ENCODE measurements around the gene PCDHGC5.

The PCDHGC5 gene

DNA sequence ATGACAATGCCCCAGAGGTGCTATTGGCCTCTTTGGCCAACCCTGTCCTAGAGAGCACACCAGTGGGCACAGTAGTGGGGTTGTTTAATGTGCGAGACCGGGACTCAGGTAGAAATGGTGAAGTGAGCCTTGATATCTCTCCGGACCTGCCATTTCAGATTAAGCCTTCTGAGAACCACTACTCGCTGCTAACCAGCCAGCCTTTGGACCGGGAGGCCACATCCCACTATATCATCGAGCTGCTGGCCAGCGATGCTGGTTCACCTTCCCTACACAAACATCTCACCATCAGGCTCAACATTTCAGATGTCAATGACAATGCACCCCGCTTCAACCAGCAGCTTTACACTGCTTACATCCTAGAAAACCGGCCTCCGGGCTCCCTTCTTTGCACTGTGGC is 1.4 kb downstream of the PCDHGC5 start:
- in situ Hi-C loops (cut with MboI; ENCODE audit: low pct_unique_long_range_greater_than_20kb, low sequenced_read_pairs, unreplicated experiment) = no loop called here
- DNase-seq (ENCODE audit: low spot score) = no peak
- TF ChIP-seq, protein P1, sequence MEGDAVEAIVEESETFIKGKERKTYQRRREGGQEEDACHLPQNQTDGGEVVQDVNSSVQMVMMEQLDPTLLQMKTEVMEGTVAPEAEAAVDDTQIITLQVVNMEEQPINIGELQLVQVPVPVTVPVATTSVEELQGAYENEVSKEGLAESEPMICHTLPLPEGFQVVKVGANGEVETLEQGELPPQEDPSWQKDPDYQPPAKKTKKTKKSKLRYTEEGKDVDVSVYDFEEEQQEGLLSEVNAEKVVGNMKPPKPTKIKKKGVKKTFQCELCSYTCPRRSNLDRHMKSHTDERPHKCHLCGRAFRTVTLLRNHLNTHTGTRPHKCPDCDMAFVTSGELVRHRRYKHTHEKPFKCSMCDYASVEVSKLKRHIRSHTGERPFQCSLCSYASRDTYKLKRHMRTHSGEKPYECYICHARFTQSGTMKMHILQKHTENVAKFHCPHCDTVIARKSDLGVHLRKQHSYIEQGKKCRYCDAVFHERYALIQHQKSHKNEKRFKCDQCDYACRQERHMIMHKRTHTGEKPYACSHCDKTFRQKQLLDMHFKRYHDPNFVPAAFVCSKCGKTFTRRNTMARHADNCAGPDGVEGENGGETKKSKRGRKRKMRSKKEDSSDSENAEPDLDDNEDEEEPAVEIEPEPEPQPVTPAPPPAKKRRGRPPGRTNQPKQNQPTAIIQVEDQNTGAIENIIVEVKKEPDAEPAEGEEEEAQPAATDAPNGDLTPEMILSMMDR (IDR thresholded peaks at IDR 0.05; ENCODE audit: extremely low read depth, insufficient read depth, missing control alignments) = no peak

DNA sequence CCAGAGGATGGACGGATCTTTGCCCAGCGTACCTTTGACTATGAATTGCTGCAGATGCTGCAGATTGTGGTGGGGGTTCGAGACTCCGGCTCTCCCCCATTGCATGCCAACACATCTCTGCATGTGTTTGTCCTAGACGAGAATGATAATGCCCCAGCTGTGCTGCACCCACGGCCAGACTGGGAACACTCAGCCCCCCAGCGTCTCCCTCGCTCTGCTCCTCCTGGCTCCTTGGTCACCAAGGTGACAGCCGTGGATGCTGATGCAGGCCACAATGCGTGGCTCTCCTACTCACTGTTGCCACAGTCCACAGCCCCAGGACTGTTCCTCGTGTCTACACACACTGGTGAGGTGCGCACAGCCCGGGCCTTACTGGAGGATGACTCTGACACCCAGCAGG is 1.9 kb downstream of the PCDHGC5 start:
- DNase-seq (ENCODE audit: low spot score) = no peak
- TF ChIP-seq, protein P1 (IDR thresholded peaks at IDR 0.05; ENCODE audit: extremely low read depth, insufficient read depth, missing control alignments) = no peak
- in situ Hi-C loops (cut with MboI; ENCODE audit: low pct_unique_long_range_greater_than_20kb, low sequenced_read_pairs, unreplicated experiment) = no loop called here

DNA sequence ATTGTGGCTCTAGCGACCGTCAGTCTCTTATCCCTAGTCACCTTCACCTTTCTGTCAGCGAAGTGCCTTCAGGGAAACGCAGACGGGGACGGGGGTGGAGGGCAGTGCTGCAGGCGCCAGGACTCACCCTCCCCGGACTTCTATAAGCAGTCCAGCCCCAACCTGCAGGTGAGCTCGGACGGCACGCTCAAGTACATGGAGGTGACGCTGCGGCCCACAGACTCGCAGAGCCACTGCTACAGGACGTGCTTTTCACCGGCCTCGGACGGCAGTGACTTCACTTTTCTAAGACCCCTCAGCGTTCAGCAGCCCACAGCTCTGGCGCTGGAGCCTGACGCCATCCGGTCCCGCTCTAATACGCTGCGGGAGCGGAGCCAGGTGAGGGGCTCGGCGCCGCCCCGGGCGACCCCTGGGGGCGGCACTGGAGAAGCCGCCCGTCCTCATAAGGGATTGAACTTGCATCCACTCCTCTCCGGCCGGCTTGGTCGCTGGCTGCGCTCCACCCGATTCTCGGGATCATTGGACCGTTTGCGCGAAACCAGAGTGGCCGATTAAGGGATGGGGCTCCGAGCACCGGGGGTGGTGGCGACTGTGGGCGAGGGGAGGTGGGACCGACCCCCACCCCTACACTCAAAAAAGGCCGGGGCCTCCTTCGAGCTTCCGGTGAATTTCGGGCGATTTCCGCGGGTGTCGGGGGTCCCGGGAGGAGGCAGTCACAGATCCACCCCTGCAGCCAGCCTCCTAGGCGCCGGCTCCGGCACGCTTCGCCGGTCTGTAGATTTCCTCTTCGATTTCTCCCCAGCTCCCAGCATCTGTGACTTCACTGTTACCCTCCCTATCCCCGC is 2.7 kb downstream of the PCDHGC5 start:
- no peak for DNase-seq (ENCODE audit: low spot score)
- in situ Hi-C loops (cut with MboI; ENCODE audit: low pct_unique_long_range_greater_than_20kb, low sequenced_read_pairs, unreplicated experiment) = no loop called here
- TF ChIP-seq, protein P1 (IDR thresholded peaks at IDR 0.05; ENCODE audit: extremely low read depth, insufficient read depth, missing control alignments) = no peak

DNA sequence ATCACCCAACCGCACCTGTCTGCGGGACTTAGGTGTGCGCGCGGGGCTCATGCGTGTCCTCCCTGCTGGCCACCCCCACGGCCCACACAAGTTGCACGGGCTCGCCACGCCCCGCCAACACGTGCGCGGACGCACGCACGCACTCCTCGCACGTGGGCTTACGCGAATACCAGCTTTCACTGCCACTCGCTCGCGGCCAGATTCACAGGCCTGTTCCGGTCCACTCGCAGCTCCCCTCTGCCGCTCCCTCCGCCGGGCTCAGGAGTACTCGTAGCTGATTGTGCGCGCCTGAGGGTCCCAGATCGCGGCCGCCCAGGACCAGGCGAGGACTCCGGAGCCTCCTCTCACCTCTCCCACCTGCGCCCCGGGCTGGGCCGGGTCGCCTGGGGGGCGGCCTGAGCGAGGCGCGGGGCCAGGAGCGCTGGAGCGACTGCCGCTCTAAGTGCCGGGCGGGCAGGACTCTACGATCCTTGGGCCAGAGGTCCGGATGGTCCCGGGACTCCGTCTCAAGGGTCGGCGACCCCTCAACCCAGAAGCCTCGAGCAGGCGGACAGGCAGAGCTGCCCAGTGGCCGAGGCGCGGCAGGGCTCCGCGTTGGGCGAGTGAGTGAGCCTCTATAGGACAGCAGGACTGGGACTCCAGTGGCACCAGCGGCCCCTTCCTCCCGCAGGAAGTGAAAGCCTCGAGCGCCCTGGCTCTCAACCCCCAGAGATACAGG is 3.4 kb downstream of the PCDHGC5 start:
- peak; percentile 61 for DNase-seq (ENCODE audit: low spot score)
- in situ Hi-C loops (cut with MboI; ENCODE audit: low pct_unique_long_range_greater_than_20kb, low sequenced_read_pairs, unreplicated experiment) = no loop called here
- TF ChIP-seq, protein P1 (IDR thresholded peaks at IDR 0.05; ENCODE audit: extremely low read depth, insufficient read depth, missing control alignments) = no peak

DNA sequence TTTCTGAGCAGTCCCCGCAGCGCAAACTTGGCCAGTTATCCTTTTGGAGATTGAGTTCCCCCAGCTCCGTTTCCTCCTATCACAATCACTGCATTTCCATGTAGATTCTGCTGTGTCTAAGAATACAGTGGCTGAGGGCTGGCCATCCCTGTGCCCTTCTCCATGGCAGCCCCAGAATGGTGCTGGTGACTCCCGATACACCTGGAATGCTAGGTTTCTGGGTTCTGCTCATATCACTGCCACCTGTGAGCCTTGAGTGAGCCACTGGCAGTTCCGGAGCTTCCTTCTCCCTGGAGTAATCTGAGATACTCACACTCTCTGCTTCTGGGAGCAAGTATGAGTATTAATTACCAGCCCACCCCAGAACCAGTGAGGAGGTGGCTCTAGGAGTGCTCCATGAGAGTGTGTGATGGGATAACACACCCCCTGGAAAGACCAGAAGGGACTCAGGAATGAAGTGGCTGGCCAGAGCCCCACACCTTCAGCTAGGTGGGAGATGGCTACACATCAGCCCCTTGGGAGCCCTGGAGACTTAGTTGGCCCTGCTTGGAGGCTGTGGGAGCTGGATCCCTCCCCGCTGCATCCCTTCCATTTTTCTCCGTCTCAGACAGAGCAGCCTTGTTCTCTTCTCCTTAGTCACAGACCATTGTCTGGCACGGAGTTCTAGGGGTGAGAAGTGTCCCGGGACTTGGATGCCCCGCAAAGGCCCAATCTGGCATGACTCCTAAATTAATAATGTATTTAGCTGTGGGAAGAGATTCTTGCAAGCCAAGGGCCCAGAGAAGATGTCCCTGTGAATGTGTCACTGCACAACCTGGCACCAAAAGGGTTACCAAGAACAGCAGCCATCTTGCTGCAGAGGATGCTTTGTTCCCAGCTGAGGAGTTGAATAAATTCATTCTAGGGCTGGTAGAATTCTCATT is 4.9 kb downstream of the PCDHGC5 start:
- in situ Hi-C loops (cut with MboI; ENCODE audit: low pct_unique_long_range_greater_than_20kb, low sequenced_read_pairs, unreplicated experiment) = no loop called here
- TF ChIP-seq, protein P1 (IDR thresholded peaks at IDR 0.05; ENCODE audit: extremely low read depth, insufficient read depth, missing control alignments) = no peak
- DNase-seq (ENCODE audit: low spot score) = no peak

All from GM13977 (cell line).